Measurements from ENCODE around the gene B3GLCT. TPM values are rescaled to one million over a fixed set of nuclear protein-coding genes. Genes with fewer than 3 reads are reported as not detected.

B3GLCT gene
- 1 to 10 TPM; 1.9 to 2.0 TPM for polyA plus RNA-seq

- Histone ChIP-seq H3K9me3 (ENCODE audit: control insufficient read depth in 2 of 2, insufficient read depth in 1 of 2, low read depth in 1 of 2, low read length in 1 of 2) (no peaks in the 10 kb centered on the region), H3K36me3 (ENCODE audit: control insufficient read depth in 2 of 2, insufficient read depth in 2 of 2, low read length in 1 of 2) (no peaks in the 10 kb centered on the region), H3K4me1 (ENCODE audit: control insufficient read depth in 2 of 2, insufficient read depth in 2 of 2, low read length in 1 of 2) (peaks cover 2 to 5% of the 10 kb centered on the region in 2 donors), H3K4me3 (ENCODE audit: low read depth in 1 of 2, low read length in 2 of 2) (peak within 1 kb of the TSS; percentile 89), H3K27ac (ENCODE audit: low read depth in 2 of 2, low read length in 1 of 2) (peak within 1 kb of the TSS; percentile 98 to 99), H3K27me3 (ENCODE audit: control insufficient read depth in 1 of 2, insufficient read depth in 2 of 2, low read length in 2 of 2) (no peaks in the 10 kb centered on the region)
- 0 to 1% methylated on average over 67 to 126 of the region's 126 CpGs for WGBS, 2 donors
Observed at GRCh38 chr13:31199849-31200636, at the start of gene B3GLCT. TSS of gene B3GLCT (plus strand) at chr13:31199975. CDS start at chr13:31200085, 110 bp downstream.

GRCh38 chr13:31150315-31150985, 49.3 kb upstream of the B3GLCT start:
- H3K36me3 ChIP-seq (ENCODE audit: control insufficient read depth in 2 of 2, insufficient read depth in 2 of 2, low read length in 1 of 2): peaks cover 3 to 7% of the 10 kb centered on the region in 2 donors
- no peaks in the 10 kb centered on the region for H3K27me3 ChIP-seq (ENCODE audit: control insufficient read depth in 1 of 2, insufficient read depth in 2 of 2, low read length in 2 of 2)
- WGBS, 2 donors: 94 to 96% methylated on average over 4 of the region's 4 CpGs
- no peaks in the 10 kb centered on the region for H3K4me1 ChIP-seq (ENCODE audit: control insufficient read depth in 2 of 2, insufficient read depth in 2 of 2, low read length in 1 of 2)
- no peak overlapping the region for H3K27ac ChIP-seq (ENCODE audit: low read depth in 2 of 2, low read length in 1 of 2)
- no peak overlapping the region for H3K4me3 ChIP-seq (ENCODE audit: low read depth in 1 of 2, low read length in 2 of 2)
- H3K9me3 ChIP-seq (ENCODE audit: control insufficient read depth in 2 of 2, insufficient read depth in 1 of 2, low read depth in 1 of 2, low read length in 1 of 2): no peaks in the 10 kb centered on the region

- 93 to 97% methylated on average over 3 of the region's 3 CpGs for WGBS, 2 donors
- no peaks in the 10 kb centered on the region for H3K9me3 ChIP-seq (ENCODE audit: control insufficient read depth in 2 of 2, insufficient read depth in 1 of 2, low read depth in 1 of 2, low read length in 1 of 2)
- no peak overlapping the region for H3K27ac ChIP-seq (ENCODE audit: low read depth in 2 of 2, low read length in 1 of 2)
- no peaks in the 10 kb centered on the region for H3K4me1 ChIP-seq (ENCODE audit: control insufficient read depth in 2 of 2, insufficient read depth in 2 of 2, low read length in 1 of 2)
- H3K27me3 ChIP-seq (ENCODE audit: control insufficient read depth in 1 of 2, insufficient read depth in 2 of 2, low read length in 2 of 2): no peaks in the 10 kb centered on the region
- H3K4me3 ChIP-seq (ENCODE audit: low read depth in 1 of 2, low read length in 2 of 2): no peak overlapping the region
- H3K36me3 ChIP-seq (ENCODE audit: control insufficient read depth in 2 of 2, insufficient read depth in 2 of 2, low read length in 1 of 2): peaks cover 3 to 7% of the 10 kb centered on the region in 2 donors
Observed at GRCh38 chr13:31151837-31152236, 47.9 kb upstream of the B3GLCT start.

- 93 to 94% methylated on average over 2 of the region's 2 CpGs for WGBS, 2 donors
- H3K9me3 ChIP-seq (ENCODE audit: control insufficient read depth in 2 of 2, insufficient read depth in 1 of 2, low read depth in 1 of 2, low read length in 1 of 2): no peaks in the 10 kb centered on the region
- peaks cover 3 to 4% of the 10 kb centered on the region in 2 donors for H3K36me3 ChIP-seq (ENCODE audit: control insufficient read depth in 2 of 2, insufficient read depth in 2 of 2, low read length in 1 of 2)
- no peaks in the 10 kb centered on the region for H3K4me1 ChIP-seq (ENCODE audit: control insufficient read depth in 2 of 2, insufficient read depth in 2 of 2, low read length in 1 of 2)
- no peaks in the 10 kb centered on the region for H3K27me3 ChIP-seq (ENCODE audit: control insufficient read depth in 1 of 2, insufficient read depth in 2 of 2, low read length in 2 of 2)
- H3K27ac ChIP-seq (ENCODE audit: low read depth in 2 of 2, low read length in 1 of 2): no peak overlapping the region
- H3K4me3 ChIP-seq (ENCODE audit: low read depth in 1 of 2, low read length in 2 of 2): no peak overlapping the region
Observed at GRCh38 chr13:31154939-31155338, 44.8 kb upstream of the B3GLCT start.

GRCh38 chr13:31159306-31159705, 40.5 kb upstream of the B3GLCT start:
- Histone ChIP-seq H3K9me3 (ENCODE audit: control insufficient read depth in 2 of 2, insufficient read depth in 1 of 2, low read depth in 1 of 2, low read length in 1 of 2) (no peaks in the 10 kb centered on the region), H3K36me3 (ENCODE audit: control insufficient read depth in 2 of 2, insufficient read depth in 2 of 2, low read length in 1 of 2) (no peaks in the 10 kb centered on the region), H3K27ac (ENCODE audit: low read depth in 2 of 2, low read length in 1 of 2) (no peak overlapping the region), H3K4me3 (ENCODE audit: low read depth in 1 of 2, low read length in 2 of 2) (peak overlapping the region in 1 of 2 donors; percentile 8), H3K4me1 (ENCODE audit: control insufficient read depth in 2 of 2, insufficient read depth in 2 of 2, low read length in 1 of 2) (no peaks in the 10 kb centered on the region), H3K27me3 (ENCODE audit: control insufficient read depth in 1 of 2, insufficient read depth in 2 of 2, low read length in 2 of 2) (no peaks in the 10 kb centered on the region)
- WGBS, 2 donors: 56 to 62% methylated on average over 4 of the region's 4 CpGs

- Histone ChIP-seq H3K4me3 (ENCODE audit: low read depth in 1 of 2, low read length in 2 of 2) (peak overlapping the region; percentile 93 to 95), H3K9me3 (ENCODE audit: control insufficient read depth in 2 of 2, insufficient read depth in 1 of 2, low read depth in 1 of 2, low read length in 1 of 2) (no peaks in the 10 kb centered on the region), H3K27me3 (ENCODE audit: control insufficient read depth in 1 of 2, insufficient read depth in 2 of 2, low read length in 2 of 2) (no peaks in the 10 kb centered on the region), H3K27ac (ENCODE audit: low read depth in 2 of 2, low read length in 1 of 2) (peak overlapping the region; percentile 86 to 94), H3K36me3 (ENCODE audit: control insufficient read depth in 2 of 2, insufficient read depth in 2 of 2, low read length in 1 of 2) (no peaks in the 10 kb centered on the region), H3K4me1 (ENCODE audit: control insufficient read depth in 2 of 2, insufficient read depth in 2 of 2, low read length in 1 of 2) (no peaks in the 10 kb centered on the region)
- 0% methylated on average over 51 of the region's 51 CpGs for WGBS, 2 donors
Observed at GRCh38 chr13:31160857-31161556, 38.8 kb upstream of the B3GLCT start.

- Histone ChIP-seq H3K27ac (ENCODE audit: low read depth in 2 of 2, low read length in 1 of 2) (peak within 1 kb of the TSS; percentile 89 to 94), H3K4me1 (ENCODE audit: control insufficient read depth in 2 of 2, insufficient read depth in 2 of 2, low read length in 1 of 2) (no peaks in the 10 kb centered on the region), H3K27me3 (ENCODE audit: control insufficient read depth in 1 of 2, insufficient read depth in 2 of 2, low read length in 2 of 2) (no peaks in the 10 kb centered on the region), H3K4me3 (ENCODE audit: low read depth in 1 of 2, low read length in 2 of 2) (peak within 1 kb of the TSS; percentile 93 to 95), H3K36me3 (ENCODE audit: control insufficient read depth in 2 of 2, insufficient read depth in 2 of 2, low read length in 1 of 2) (no peaks in the 10 kb centered on the region), H3K9me3 (ENCODE audit: control insufficient read depth in 2 of 2, insufficient read depth in 1 of 2, low read depth in 1 of 2, low read length in 1 of 2) (no peaks in the 10 kb centered on the region)
- 0% methylated on average over 53 to 54 of the region's 54 CpGs for WGBS, 2 donors
Observed at GRCh38 chr13:31161557-31162150, 38.1 kb upstream of the B3GLCT start, which contains the start of gene HSPH1. TSS of gene HSPH1 (minus strand) at chr13:31161904. CDS start at chr13:31161582, 322 bp downstream.

- Histone ChIP-seq H3K27me3 (ENCODE audit: control insufficient read depth in 1 of 2, insufficient read depth in 2 of 2, low read length in 2 of 2) (no peaks in the 10 kb centered on the region), H3K27ac (ENCODE audit: low read depth in 2 of 2, low read length in 1 of 2) (peak overlapping the region; percentile 71 to 89), H3K4me1 (ENCODE audit: control insufficient read depth in 2 of 2, insufficient read depth in 2 of 2, low read length in 1 of 2) (no peaks in the 10 kb centered on the region), H3K4me3 (ENCODE audit: low read depth in 1 of 2, low read length in 2 of 2) (peak overlapping the region; percentile 60 to 93), H3K36me3 (ENCODE audit: control insufficient read depth in 2 of 2, insufficient read depth in 2 of 2, low read length in 1 of 2) (no peaks in the 10 kb centered on the region), H3K9me3 (ENCODE audit: control insufficient read depth in 2 of 2, insufficient read depth in 1 of 2, low read depth in 1 of 2, low read length in 1 of 2) (no peaks in the 10 kb centered on the region)
- WGBS, 2 donors: 0% methylated on average over 34 of the region's 34 CpGs
Observed at GRCh38 chr13:31162151-31163008, 37.4 kb upstream of the B3GLCT start.
